SK-N-SH (cell line): ENCODE results near the gene FMNL2. TPM values are rescaled to one million over a fixed set of nuclear protein-coding genes. Genes with fewer than 3 reads are reported as not detected.

Experiments
- CTCF ChIA-PET: fragments of 300-600, 350-600 bp; formaldehyde crosslinking; extraction: SDS; loops from one replicate; lab custom pipeline; 2021; lab: Yijun Ruan, JAX
- POLR2A ChIA-PET: fragments of 350-600 bp; sonication (Branson Sonifier 250); formaldehyde crosslinking; extraction: SDS; loops from one replicate; lab custom pipeline; 2020; ENCODE audit warnings: antibody characterized with exemption, inconsistent platforms; lab: Yijun Ruan, JAX
- DNase-seq: peaks from one replicate; pipeline ENCODE4 v3.0.0; 2012
- H2AFZ ChIP-seq: fragments of 200-600 bp; sonication (generic); 2 replicates; pipeline ENCODE4 v1.8.1; 2016; ENCODE audit warnings: antibody characterized with exemption, mild to moderate bottlenecking, low read depth
- H3F3A ChIP-seq: fragments of 200-600 bp; sonication (generic); replicated peaks from 2 replicates; pipeline ENCODE3; 2016; ENCODE audit warnings: antibody characterized with exemption, mild to moderate bottlenecking; ENCODE audit not compliant: insufficient read depth
- H3K27ac ChIP-seq, 2 experiments: fragments of 200-500 bp in 1 of 2; fragments of 200-600 bp in 1 of 2; sonication (Bioruptor generic) in 1 of 2; sonication (generic), shearing (Covaris generic) in 1 of 2; 2 replicates each; pipeline versions ENCODE4 v1.5.1 to v1.6.1; 2014 to 2016; ENCODE audit warnings: low read depth in 2 of 2, inconsistent platforms in 1 of 2, low read length in 1 of 2, mild to moderate bottlenecking in 1 of 2, mixed read lengths in 1 of 2
- H3K27me3 ChIP-seq: fragments of 200-600 bp; sonication (generic), shearing (Covaris generic); 2 replicates; pipeline ENCODE4 v1.6.1; 2016; ENCODE audit warnings: mixed run types; ENCODE audit not compliant: insufficient read depth
- H3K36me3 ChIP-seq, 2 experiments: fragments of 200-500 bp in 1 of 2; fragments of 200-600 bp in 1 of 2; sonication (Bioruptor generic) in 1 of 2; sonication (generic) in 1 of 2; replicated peaks in 1 of 2; 2 replicates each; pipeline versions ENCODE3 to v1.5.1; 2014 to 2016; ENCODE audit warnings: low read length in 1 of 2, mild to moderate bottlenecking in 1 of 2; ENCODE audit not compliant: insufficient read depth in 2 of 2, control insufficient read depth in 1 of 2
- H3K4me1 ChIP-seq, 2 experiments: fragments of 200-500 bp in 1 of 2; fragments of 200-600 bp in 1 of 2; sonication (Bioruptor generic) in 1 of 2; sonication (generic), shearing (Covaris generic) in 1 of 2; 2 replicates each; pipeline versions ENCODE4 v1.5.1 to v1.6.1; 2014 to 2016; ENCODE audit warnings: low read depth in 1 of 2, low read length in 1 of 2, mixed run types in 1 of 2; ENCODE audit not compliant: insufficient read depth in 2 of 2, control insufficient read depth in 1 of 2
- H3K4me2 ChIP-seq: fragments of 200-600 bp; sonication (generic), shearing (Covaris generic); 2 replicates; pipeline ENCODE4 v1.6.1; 2017; ENCODE audit warnings: mixed run types
- H3K4me3 ChIP-seq, 2 experiments: fragments of 200-500 bp in 1 of 2; fragments of 200-600 bp in 1 of 2; sonication (Bioruptor generic) in 1 of 2; sonication (generic), shearing (Covaris generic) in 1 of 2; 2 replicates each; pipeline versions ENCODE4 v1.5.1 to v1.8.1; 2014 to 2016; ENCODE audit warnings: low read depth in 2 of 2, inconsistent platforms in 1 of 2, low read length in 1 of 2, mild to moderate bottlenecking in 1 of 2, mixed read lengths in 1 of 2, moderate library complexity in 1 of 2
- H3K79me2 ChIP-seq: fragments of 200-600 bp; sonication (generic); 2 replicates; pipeline ENCODE4 v1.8.1; 2017; ENCODE audit warnings: mild to moderate bottlenecking; ENCODE audit not compliant: insufficient read depth
- H3K9ac ChIP-seq: fragments of 200-600 bp; sonication (generic); 2 replicates; pipeline ENCODE4 v1.6.1; 2017; ENCODE audit warnings: mixed run types
- H3K9me2 ChIP-seq: fragments of 200-600 bp; sonication (generic); 2 replicates; pipeline ENCODE4 v1.6.1; 2017; ENCODE audit warnings: mixed run types
- H3K9me3 ChIP-seq: fragments of 200-600 bp; sonication (generic); 2 replicates; pipeline ENCODE4 v1.6.1; 2017; ENCODE audit warnings: mixed run types, mild to moderate bottlenecking, moderate library complexity
- H4K20me1 ChIP-seq: fragments of 200-600 bp; sonication (generic); 2 replicates; pipeline ENCODE4 v1.6.1; 2017; ENCODE audit warnings: mild to moderate bottlenecking, mixed run types; ENCODE audit not compliant: insufficient read depth
- CHD2 ChIP-seq: fragments of 150-350 bp; IDR thresholded peaks from 2 replicates; pipeline ENCODE4 v1.6.1; 2018; ENCODE audit warnings: low read length; ENCODE audit not compliant: partially characterized antibody
- EP300 ChIP-seq, 2 experiments: IDR thresholded peaks; 2 replicates each; pipeline versions ENCODE4 v1.4.0 to v1.6.1; 2012; ENCODE audit warnings: borderline replicate concordance in 1 of 2, low read depth in 1 of 2, low read length in 1 of 2
- FOXJ3 ChIP-seq: sonication (generic); formaldehyde crosslinking; IDR thresholded peaks from 2 replicates; pipeline ENCODE4 v1.5.1; 2020; ENCODE audit warnings: mild to moderate bottlenecking, missing genetic modification reagents
- FOXM1 ChIP-seq: IDR thresholded peaks from 2 replicates; pipeline ENCODE4 v1.4.0; 2012; ENCODE audit warnings: low read depth, mild to moderate bottlenecking
- GATA2 ChIP-seq: sonication (generic); formaldehyde crosslinking; IDR thresholded peaks from 2 replicates; pipeline ENCODE4 v1.5.0; 2020; ENCODE audit warnings: mild to moderate bottlenecking, missing genetic modification reagents
- MAX ChIP-seq: IDR thresholded peaks from 2 replicates; pipeline ENCODE4 v1.4.0; 2012; ENCODE audit warnings: low read depth
- MEF2A ChIP-seq: IDR thresholded peaks from 2 replicates; pipeline ENCODE4 v1.4.0; 2012; ENCODE audit warnings: low read depth, borderline replicate concordance
- MXI1 ChIP-seq: IDR thresholded peaks from 2 replicates; pipeline ENCODE4 v1.6.1; 2012; ENCODE audit warnings: mild to moderate bottlenecking, low read depth, low read length, improper control_type of control experiment
- NFIC ChIP-seq: IDR thresholded peaks from 2 replicates; pipeline ENCODE4 v1.4.0; 2012; ENCODE audit warnings: borderline replicate concordance
- PBX3 ChIP-seq: IDR thresholded peaks from 2 replicates; pipeline ENCODE4; 2012
- RAD21 ChIP-seq: IDR thresholded peaks from 2 replicates; pipeline ENCODE4 v1.6.1; 2012; ENCODE audit warnings: mild to moderate bottlenecking, low read length
- RCOR1 ChIP-seq: fragments of 150-350 bp; IDR thresholded peaks from 2 replicates; pipeline ENCODE4 v1.6.1; 2017; ENCODE audit warnings: antibody characterized with exemption, low read length
- REST ChIP-seq: IDR thresholded peaks from 2 replicates; pipeline ENCODE4 v1.6.1; 2012; ENCODE audit warnings: mild to moderate bottlenecking, low read depth, low read length, moderate library complexity
- RFX5 ChIP-seq: IDR thresholded peaks from 2 replicates; pipeline ENCODE4 v1.6.1; 2012; ENCODE audit warnings: mild to moderate bottlenecking, improper control_type of control experiment, low read length
- RXRA ChIP-seq: IDR thresholded peaks from 2 replicates; pipeline ENCODE4 v1.4.0; 2012; ENCODE audit warnings: low read depth, mild to moderate bottlenecking, borderline replicate concordance
- SIN3A ChIP-seq: IDR thresholded peaks from 2 replicates; pipeline ENCODE4 v1.6.1; 2012; ENCODE audit warnings: low read depth, mild to moderate bottlenecking, low read length, moderate library complexity, borderline replicate concordance
- SMC3 ChIP-seq: IDR thresholded peaks from 2 replicates; pipeline ENCODE4 v1.6.1; 2012; ENCODE audit warnings: low read depth, low read length, improper control_type of control experiment
- TEAD4 ChIP-seq: IDR thresholded peaks from 2 replicates; pipeline ENCODE4 v1.4.0; 2012; ENCODE audit warnings: mild to moderate bottlenecking, borderline replicate concordance; ENCODE audit not compliant: insufficient read depth
- USF1 ChIP-seq: IDR thresholded peaks from 2 replicates; pipeline ENCODE4 v1.4.0; 2012; ENCODE audit warnings: low read depth, borderline replicate concordance
- WGBS: methylation state at CpG from one replicate; pipeline ENCODE4 v1.1.6; 2017; ENCODE audit warnings: low lambda C conversion rate; 5-methylcytosine and 5-hydroxymethylcytosine counted together
- polyA plus RNA-seq, 3 experiments: library from polyadenylated mRNA; depleted of rRNA; stranded (reverse); fragments of >200 nt; gene quantifications; 2 replicates each; pipeline ENCODE4 v1.2.3, GENCODE V29; 2012

The FMNL2 gene
- polyA plus RNA-seq, 1 of the 3 experiments (the other 2 are of a cell fraction), result 14.5 TPM

GRCh38 chr2:152443771-152444170 is 108.8 kb downstream of the FMNL2 start:
- 92% methylated on average over 6 of the region's 6 CpGs for WGBS
- Histone ChIP-seq H3K9ac (no peak overlapping the region), H2AFZ (no peak overlapping the region), H4K20me1 (peaks cover 24% of the 10 kb centered on the region), H3K4me1 (peaks cover 7 to 11% of the 10 kb centered on the region in 2 experiments), H3K4me3 (no peak overlapping the region), H3K27ac (no peak overlapping the region), H3K36me3 (no peaks in the 10 kb centered on the region), H3K79me2 (peaks cover 12% of the 10 kb centered on the region), H3K9me3 (no peaks in the 10 kb centered on the region), H3K9me2 (no peaks in the 10 kb centered on the region), H3K27me3 (no peaks in the 10 kb centered on the region), H3K4me2 (no peak overlapping the region), H3F3A (peaks cover 8% of the 10 kb centered on the region)
- DNase-seq, result no peak
- ChIA-PET POLR2A (no interaction called here), CTCF (no interaction called here)
- TF ChIP-seq FOXM1 (no peak), RXRA (no peak), SMC3 (no peak), SIN3A (no peak), RCOR1 (no peak), PBX3 (no peak), NFIC (no peak), USF1 (no peak), CHD2 (no peak), FOXJ3 (CRISPR knock-in tag) (no peak), RAD21 (no peak), MAX (no peak), RFX5 (no peak), MEF2A (no peak), MXI1 (no peak), TEAD4 (no peak), REST (no peak), GATA2 (CRISPR knock-in tag) (no peak), EP300 (IDR thresholded peaks at IDR 0.05; ENCODE audit: borderline replicate concordance in 1 of 2, low read depth in 1 of 2, low read length in 1 of 2) (no peak)
